GM23338 (cell line): ENCODE results near the gene SNAP25. TPM values are rescaled to one million over a fixed set of nuclear protein-coding genes. Genes with fewer than 3 reads are reported as not detected.

Experiments
- ATAC-seq: fragments of 200-7000 bp; cut with Tn5 transposase; 3 replicates; pipeline ENCODE4 v1.9.1; 2020
- DNase-seq: peaks from one replicate; pipeline ENCODE4 v3.0.0-alpha.2; 2015; ENCODE audit warnings: low spot score
- H2AFZ ChIP-seq: fragments of 200-600 bp; sonication (generic); 2 replicates; pipeline ENCODE4 v1.8.0; 2016; ENCODE audit warnings: antibody characterized with exemption, mild to moderate bottlenecking, moderate library complexity
- H3F3A ChIP-seq: fragments of 200-600 bp; sonication (generic); replicated peaks from 2 replicates; pipeline ENCODE4 v1.8.0; 2017; ENCODE audit warnings: antibody characterized with exemption, mixed run types, low read depth
- H3K27ac ChIP-seq: fragments of 200-600 bp; sonication (generic); 2 replicates; pipeline ENCODE4 v1.6.1; 2016; ENCODE audit warnings: low read depth
- H3K27me3 ChIP-seq: fragments of 200-600 bp; sonication (generic); 2 replicates; pipeline ENCODE4 v1.8.0; 2016; ENCODE audit warnings: mild to moderate bottlenecking, mixed run types, moderate library complexity; ENCODE audit not compliant: insufficient read depth
- H3K36me3 ChIP-seq: fragments of 200-600 bp; sonication (generic); 2 replicates; pipeline ENCODE4 v1.8.0; 2016; ENCODE audit warnings: mild to moderate bottlenecking; ENCODE audit not compliant: insufficient read depth
- H3K4me1 ChIP-seq: fragments of 200-600 bp; sonication (generic); 2 replicates; pipeline ENCODE4 v1.8.0; 2016; ENCODE audit warnings: mild to moderate bottlenecking, moderate library complexity; ENCODE audit not compliant: insufficient read depth
- H3K4me2 ChIP-seq: fragments of 200-600 bp; sonication (generic); 2 replicates; pipeline ENCODE4 v1.7.1; 2017; ENCODE audit warnings: mixed run types
- H3K4me3 ChIP-seq: fragments of 200-600 bp; sonication (generic); 2 replicates; pipeline ENCODE4 v1.6.1; 2016; ENCODE audit warnings: mixed run types
- H3K79me2 ChIP-seq: fragments of 200-600 bp; sonication (generic); replicated peaks from 2 replicates; pipeline ENCODE4 v1.8.0; 2017; ENCODE audit warnings: mild to moderate bottlenecking; ENCODE audit not compliant: insufficient read depth
- H3K9me2 ChIP-seq: fragments of 200-600 bp; sonication (generic); 2 replicates; pipeline ENCODE4 v1.8.0; 2017; ENCODE audit not compliant: insufficient read depth
- H4K20me1 ChIP-seq: fragments of 200-600 bp; sonication (generic); replicated peaks from 2 replicates; pipeline ENCODE4 v1.8.0; 2017; ENCODE audit warnings: mild to moderate bottlenecking; ENCODE audit not compliant: insufficient read depth
- H3K27ac Mint-ChIP-seq: 2 replicates; pipeline ENCODE4 v1.8.0; 2020; ENCODE audit warnings: inconsistent platforms, mild to moderate bottlenecking, moderate library complexity, mixed read lengths
- H3K27me3 Mint-ChIP-seq: 3 replicates; pipeline ENCODE4 v1.8.0; 2022; ENCODE audit warnings: low read depth, mild to moderate bottlenecking, moderate library complexity, mixed read lengths, inconsistent platforms; ENCODE audit not compliant: insufficient read depth, poor library complexity
- H3K36me3 Mint-ChIP-seq: 3 replicates; pipeline ENCODE4 v1.8.0; 2021; ENCODE audit warnings: low read depth, mild to moderate bottlenecking, inconsistent platforms, moderate library complexity, mixed read lengths
- H3K4me1 Mint-ChIP-seq: 3 replicates; pipeline ENCODE4 v1.8.0; 2020; ENCODE audit warnings: mild to moderate bottlenecking, inconsistent platforms, mixed read lengths
- H3K4me3 Mint-ChIP-seq: 3 replicates; pipeline ENCODE4 v1.8.0; 2021; ENCODE audit warnings: moderate library complexity, mild to moderate bottlenecking, inconsistent platforms, mixed read lengths
- H3K9me3 Mint-ChIP-seq: 3 replicates; pipeline ENCODE4 v1.8.0; 2020; ENCODE audit warnings: moderate library complexity, mild to moderate bottlenecking, inconsistent platforms, mixed read lengths
- CREB1 ChIP-seq: fragments of 250-450 bp; sonication (Bioruptor Pico); IDR thresholded peaks from 2 replicates; pipeline ENCODE4 v1.5.0; 2020; ENCODE audit warnings: low read depth, mild to moderate bottlenecking, moderate library complexity
- EZH2 ChIP-seq: fragments of 200-600 bp; sonication (generic); IDR thresholded peaks from one replicate; pipeline ENCODE4 v1.8.0; 2017; ENCODE audit warnings: antibody characterized with exemption, mild to moderate bottlenecking, low read depth; ENCODE audit not compliant: unreplicated experiment
- JUNB ChIP-seq: IDR thresholded peaks from one replicate; pipeline ENCODE4 v1.6.1; 2016; ENCODE audit warnings: antibody characterized with exemption; ENCODE audit not compliant: unreplicated experiment
- POLR2AphosphoS5 ChIP-seq: IDR thresholded peaks from 2 replicates; pipeline ENCODE4 v1.6.1; 2016; ENCODE audit warnings: antibody characterized with exemption, low read depth
- polyA plus RNA-seq: library from polyadenylated mRNA; unstranded; fragments of >200 nt; fragmentation: Nextera tagmentation; extraction: Ambion mirVana; gene quantifications from 2 replicates; pipeline ENCODE4 v1.2.1, GENCODE V29; 2016
- total RNA-seq: library from RNA; depleted of rRNA; stranded (reverse); fragments of >200 nt; shearing (Covaris generic); gene quantifications from 2 replicates; pipeline ENCODE4 v1.2.3, GENCODE V29; 2014
- TF ChIP-seq, protein P1 (sequence below): IDR thresholded peaks from 2 replicates; pipeline ENCODE4 v1.6.1; 2016; ENCODE audit warnings: antibody characterized with exemption
- TF ChIP-seq, protein P2 (sequence below): IDR thresholded peaks from one replicate; pipeline ENCODE4 v1.6.1; 2018; ENCODE audit warnings: antibody characterized with exemption; ENCODE audit not compliant: unreplicated experiment

SNAP25 gene
- total and polyA plus RNA-seq, 2 experiments from 2014 or later: 0.82 to 1.3 TPM

DNA sequence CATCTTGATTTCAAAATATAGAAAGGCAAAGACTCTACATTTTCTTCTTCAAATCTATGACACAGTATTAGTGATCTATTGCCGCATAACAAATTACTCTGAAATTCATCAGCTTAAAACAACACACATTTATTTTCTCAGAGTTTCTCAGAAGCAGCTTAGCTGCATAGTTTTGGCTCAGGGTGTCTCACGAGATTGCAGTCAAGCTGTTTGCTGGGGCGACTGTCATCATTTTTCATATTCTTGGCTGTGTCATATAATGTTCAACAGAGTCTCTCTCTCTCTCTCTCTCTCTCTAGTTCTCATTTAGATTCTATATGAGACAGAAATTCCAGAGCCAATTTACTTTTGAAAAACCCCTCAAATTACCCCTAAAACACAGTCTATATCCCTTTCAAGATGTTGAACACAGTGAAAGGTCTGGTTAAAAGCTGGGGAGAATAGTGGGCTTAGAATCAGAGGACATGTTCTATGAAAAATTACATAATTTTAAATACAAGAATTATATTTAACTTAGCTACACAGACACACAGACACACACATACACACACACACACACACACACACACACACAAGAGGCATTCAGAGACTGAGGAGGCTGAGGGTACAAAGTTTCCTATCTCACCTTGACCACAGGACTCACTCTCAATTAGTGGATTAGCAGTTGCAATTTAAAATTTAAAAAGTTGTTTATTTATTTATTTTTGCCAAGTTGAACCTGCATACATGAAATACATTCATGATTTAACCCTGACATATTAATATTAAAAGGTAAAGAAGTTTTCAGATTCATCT lies 128.7 kb downstream of the SNAP25 start (continued):
- TF ChIP-seq, protein P1, sequence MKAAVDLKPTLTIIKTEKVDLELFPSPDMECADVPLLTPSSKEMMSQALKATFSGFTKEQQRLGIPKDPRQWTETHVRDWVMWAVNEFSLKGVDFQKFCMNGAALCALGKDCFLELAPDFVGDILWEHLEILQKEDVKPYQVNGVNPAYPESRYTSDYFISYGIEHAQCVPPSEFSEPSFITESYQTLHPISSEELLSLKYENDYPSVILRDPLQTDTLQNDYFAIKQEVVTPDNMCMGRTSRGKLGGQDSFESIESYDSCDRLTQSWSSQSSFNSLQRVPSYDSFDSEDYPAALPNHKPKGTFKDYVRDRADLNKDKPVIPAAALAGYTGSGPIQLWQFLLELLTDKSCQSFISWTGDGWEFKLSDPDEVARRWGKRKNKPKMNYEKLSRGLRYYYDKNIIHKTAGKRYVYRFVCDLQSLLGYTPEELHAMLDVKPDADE: no peak
- TF ChIP-seq EZH2 (no peak), CREB1 (CRISPR knock-in tag) (no peak), JUNB (no peak)
- TF ChIP-seq, protein P2, sequence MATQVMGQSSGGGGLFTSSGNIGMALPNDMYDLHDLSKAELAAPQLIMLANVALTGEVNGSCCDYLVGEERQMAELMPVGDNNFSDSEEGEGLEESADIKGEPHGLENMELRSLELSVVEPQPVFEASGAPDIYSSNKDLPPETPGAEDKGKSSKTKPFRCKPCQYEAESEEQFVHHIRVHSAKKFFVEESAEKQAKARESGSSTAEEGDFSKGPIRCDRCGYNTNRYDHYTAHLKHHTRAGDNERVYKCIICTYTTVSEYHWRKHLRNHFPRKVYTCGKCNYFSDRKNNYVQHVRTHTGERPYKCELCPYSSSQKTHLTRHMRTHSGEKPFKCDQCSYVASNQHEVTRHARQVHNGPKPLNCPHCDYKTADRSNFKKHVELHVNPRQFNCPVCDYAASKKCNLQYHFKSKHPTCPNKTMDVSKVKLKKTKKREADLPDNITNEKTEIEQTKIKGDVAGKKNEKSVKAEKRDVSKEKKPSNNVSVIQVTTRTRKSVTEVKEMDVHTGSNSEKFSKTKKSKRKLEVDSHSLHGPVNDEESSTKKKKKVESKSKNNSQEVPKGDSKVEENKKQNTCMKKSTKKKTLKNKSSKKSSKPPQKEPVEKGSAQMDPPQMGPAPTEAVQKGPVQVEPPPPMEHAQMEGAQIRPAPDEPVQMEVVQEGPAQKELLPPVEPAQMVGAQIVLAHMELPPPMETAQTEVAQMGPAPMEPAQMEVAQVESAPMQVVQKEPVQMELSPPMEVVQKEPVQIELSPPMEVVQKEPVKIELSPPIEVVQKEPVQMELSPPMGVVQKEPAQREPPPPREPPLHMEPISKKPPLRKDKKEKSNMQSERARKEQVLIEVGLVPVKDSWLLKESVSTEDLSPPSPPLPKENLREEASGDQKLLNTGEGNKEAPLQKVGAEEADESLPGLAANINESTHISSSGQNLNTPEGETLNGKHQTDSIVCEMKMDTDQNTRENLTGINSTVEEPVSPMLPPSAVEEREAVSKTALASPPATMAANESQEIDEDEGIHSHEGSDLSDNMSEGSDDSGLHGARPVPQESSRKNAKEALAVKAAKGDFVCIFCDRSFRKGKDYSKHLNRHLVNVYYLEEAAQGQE: no peak

DNA sequence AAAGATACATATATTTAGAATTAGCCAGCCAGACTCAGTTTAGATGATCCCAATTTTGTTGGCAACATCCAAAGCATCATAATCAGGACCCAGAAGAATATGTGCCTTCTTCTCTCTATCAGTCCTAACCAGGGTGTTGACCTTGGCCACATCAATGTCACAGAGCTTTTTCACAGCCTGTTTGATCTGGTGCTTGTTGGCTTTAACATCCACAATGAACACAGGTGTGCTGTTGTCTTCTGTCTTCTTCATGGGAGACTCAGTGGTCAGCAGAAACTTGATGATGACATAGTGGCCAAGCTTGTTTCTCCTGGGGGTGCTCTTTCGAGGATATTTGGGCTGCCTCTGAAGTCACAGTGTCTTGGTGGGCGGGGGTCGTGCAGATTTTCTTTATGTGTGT lies 130.5 kb downstream of the SNAP25 start:
- Histone ChIP-seq H2AFZ (no peak overlapping the region), H3K4me2 (no peak overlapping the region), H3K27me3 (no peaks in the 10 kb centered on the region), H3K79me2 (no peaks in the 10 kb centered on the region), H3K4me3 (no peak overlapping the region), H3K36me3 (no peaks in the 10 kb centered on the region), H3K27ac (no peak overlapping the region), H4K20me1 (no peaks in the 10 kb centered on the region), H3K9me2 (no peaks in the 10 kb centered on the region), H3K4me1 (peaks cover 38% of the 10 kb centered on the region), H3F3A (no peaks in the 10 kb centered on the region)
- ATAC-seq (no peak), DNase-seq (no peak)
- Mint-ChIP-seq H3K4me3 (no peak overlapping the region), H3K4me1 (peaks cover 40% of the 10 kb centered on the region), H3K9me3 (no peaks in the 10 kb centered on the region; the same call in 2 of the 3 replicates), H3K36me3 (peaks cover 10% of the 10 kb centered on the region), H3K27me3 (no peaks in the 10 kb centered on the region), H3K27ac (peak overlapping the region; percentile 45; the same call in 1 of the 2 replicates)
- TF ChIP-seq, protein P1: no peak
- TF ChIP-seq POLR2AphosphoS5 (no peak), JUNB (no peak)
